ENCODE data around the gene ANKRD45. TPM values are rescaled to one million over a fixed set of nuclear protein-coding genes. Genes with fewer than 3 reads are reported as not detected.
"Not testable (repeated sequence)": the region's sequence is repeated elsewhere in the genome, so short reads cannot be mapped to it uniquely, and the experiment has no call there.

ANKRD45 gene
- total RNA-seq, 2 experiments from 2014 or later, result 0.28 TPM; not detected in 1

GRCh38 chr1:173680152-173680551 is 10.5 kb upstream of the ANKRD45 start:
- H3K36me3 Mint-ChIP-seq; DNase-seq; H3K9me3 Mint-ChIP-seq; H3K27ac Mint-ChIP-seq; H3K4me1 Mint-ChIP-seq; H3K4me3 Mint-ChIP-seq; H3K27me3 Mint-ChIP-seq; POLR2A ChIA-PET; ATAC-seq (ENCODE audit: low read depth): not testable (repeated sequence)

- DNase-seq; POLR2A ChIA-PET; H3K36me3 Mint-ChIP-seq; H3K27ac Mint-ChIP-seq; ATAC-seq (ENCODE audit: low read depth); H3K4me3 Mint-ChIP-seq; H3K27me3 Mint-ChIP-seq; H3K9me3 Mint-ChIP-seq; H3K4me1 Mint-ChIP-seq: not testable (repeated sequence)
Observed at GRCh38 chr1:173674496-173674895, 4.8 kb upstream of the ANKRD45 start.

GRCh38 chr1:173666646-173667045 is 3.0 kb downstream of the ANKRD45 start:
- Mint-ChIP-seq H3K4me3 (no peak overlapping the region), H3K9me3 (no peaks in the 10 kb centered on the region), H3K36me3 (peaks cover 1% of the 10 kb centered on the region), H3K27me3 (peaks cover 21% of the 10 kb centered on the region), H3K27ac (no peak overlapping the region), H3K4me1 (peaks cover 6% of the 10 kb centered on the region)
- POLR2A ChIA-PET, result no interaction called here
- DNase-seq (no peak), ATAC-seq (ENCODE audit: low read depth) (no peak)

GRCh38 chr1:173663159-173663558 is 6.5 kb downstream of the ANKRD45 start:
- no peak for DNase-seq
- peaks cover 9% of the 10 kb centered on the region for H3K27me3 Mint-ChIP-seq
- POLR2A ChIA-PET, result no interaction called here
- H3K27ac Mint-ChIP-seq, result no peak overlapping the region
- ATAC-seq (ENCODE audit: low read depth), result no peak
- H3K9me3 Mint-ChIP-seq, result no peaks in the 10 kb centered on the region
- H3K4me3 Mint-ChIP-seq, result no peak overlapping the region
- H3K4me1 Mint-ChIP-seq, result no peaks in the 10 kb centered on the region
- H3K36me3 Mint-ChIP-seq, result no peaks in the 10 kb centered on the region

- H3K4me3 Mint-ChIP-seq, result no peak overlapping the region
- no peaks in the 10 kb centered on the region for H3K36me3 Mint-ChIP-seq
- DNase-seq, result no peak
- ATAC-seq (ENCODE audit: low read depth), result no peak
- no peaks in the 10 kb centered on the region for H3K4me1 Mint-ChIP-seq
- H3K9me3 Mint-ChIP-seq, result no peaks in the 10 kb centered on the region
- POLR2A ChIA-PET, result no interaction called here
- H3K27me3 Mint-ChIP-seq, result peaks cover 3% of the 10 kb centered on the region
- H3K27ac Mint-ChIP-seq, result no peak overlapping the region
Observed at GRCh38 chr1:173661763-173662162, 7.9 kb downstream of the ANKRD45 start.

- Mint-ChIP-seq H3K4me3 (no peak overlapping the region), H3K27ac (no peak overlapping the region), H3K4me1 (no peaks in the 10 kb centered on the region), H3K27me3 (peaks cover 3% of the 10 kb centered on the region), H3K9me3 (peaks cover under 1% of the 10 kb centered on the region), H3K36me3 (no peaks in the 10 kb centered on the region)
- POLR2A ChIA-PET, result no interaction called here
- no peak for ATAC-seq (ENCODE audit: low read depth)
- DNase-seq, result no peak
Observed at GRCh38 chr1:173661271-173661670, 8.4 kb downstream of the ANKRD45 start.

GRCh38 chr1:173660306-173660705 is 9.3 kb downstream of the ANKRD45 start:
- POLR2A ChIA-PET, result no interaction called here
- ATAC-seq (ENCODE audit: low read depth) (no peak), DNase-seq (no peak)
- H3K36me3 Mint-ChIP-seq, result no peaks in the 10 kb centered on the region
- H3K4me3 Mint-ChIP-seq, result no peak overlapping the region
- peaks cover 1% of the 10 kb centered on the region for H3K9me3 Mint-ChIP-seq
- H3K27ac Mint-ChIP-seq, result no peak overlapping the region
- H3K4me1 Mint-ChIP-seq, result no peaks in the 10 kb centered on the region
- H3K27me3 Mint-ChIP-seq, result peaks cover 3% of the 10 kb centered on the region

GRCh38 chr1:173648880-173649605 is 20.6 kb downstream of the ANKRD45 start:
- no peak overlapping the region for H3K27ac Mint-ChIP-seq
- H3K9me3 Mint-ChIP-seq, result peaks cover 4% of the 10 kb centered on the region
- peaks cover 4% of the 10 kb centered on the region for H3K36me3 Mint-ChIP-seq
- H3K27me3 Mint-ChIP-seq, result peaks cover 20% of the 10 kb centered on the region
- H3K4me1 Mint-ChIP-seq, result no peaks in the 10 kb centered on the region
- no peak for DNase-seq
- no peak for ATAC-seq (ENCODE audit: low read depth)
- POLR2A ChIA-PET, result no interaction called here
- no peak overlapping the region for H3K4me3 Mint-ChIP-seq

GRCh38 chr1:173646656-173647055 is 23.0 kb downstream of the ANKRD45 start:
- peaks cover 8% of the 10 kb centered on the region for H3K27me3 Mint-ChIP-seq
- no peak overlapping the region for H3K4me3 Mint-ChIP-seq
- POLR2A ChIA-PET, result no interaction called here
- H3K27ac Mint-ChIP-seq, result no peak overlapping the region
- H3K4me1 Mint-ChIP-seq, result peaks cover 3% of the 10 kb centered on the region
- ATAC-seq (ENCODE audit: low read depth) (no peak), DNase-seq (no peak)
- H3K36me3 Mint-ChIP-seq, result peaks cover 2% of the 10 kb centered on the region
- no peaks in the 10 kb centered on the region for H3K9me3 Mint-ChIP-seq

- H3K27ac Mint-ChIP-seq; H3K27me3 Mint-ChIP-seq; POLR2A ChIA-PET; H3K4me3 Mint-ChIP-seq; H3K36me3 Mint-ChIP-seq; H3K4me1 Mint-ChIP-seq; DNase-seq; ATAC-seq (ENCODE audit: low read depth); H3K9me3 Mint-ChIP-seq: not testable (repeated sequence)
Observed at GRCh38 chr1:173642450-173643139, 27.1 kb downstream of the ANKRD45 start.

GRCh38 chr1:173639102-173639501 is 30.5 kb downstream of the ANKRD45 start:
- Mint-ChIP-seq H3K4me3 (no peak overlapping the region), H3K9me3 (peaks cover 5% of the 10 kb centered on the region), H3K36me3 (peaks cover 2% of the 10 kb centered on the region), H3K4me1 (peaks cover 3% of the 10 kb centered on the region), H3K27ac (no peak overlapping the region), H3K27me3 (peaks cover 2% of the 10 kb centered on the region)
- POLR2A ChIA-PET, result no interaction called here
- ATAC-seq (ENCODE audit: low read depth) (no peak), DNase-seq (no peak)

- peaks cover 2% of the 10 kb centered on the region for H3K27me3 Mint-ChIP-seq
- no peak for DNase-seq
- H3K4me1 Mint-ChIP-seq, result peaks cover 3% of the 10 kb centered on the region
- no peak overlapping the region for H3K4me3 Mint-ChIP-seq
- no peak overlapping the region for H3K27ac Mint-ChIP-seq
- ATAC-seq (ENCODE audit: low read depth), result no peak
- POLR2A ChIA-PET, result no interaction called here
- H3K9me3 Mint-ChIP-seq, result peaks cover 5% of the 10 kb centered on the region
- H3K36me3 Mint-ChIP-seq, result peaks cover 2% of the 10 kb centered on the region
Observed at GRCh38 chr1:173638043-173639021, 31.3 kb downstream of the ANKRD45 start.

- H3K27me3 Mint-ChIP-seq; H3K36me3 Mint-ChIP-seq; H3K4me1 Mint-ChIP-seq; H3K4me3 Mint-ChIP-seq; POLR2A ChIA-PET; H3K27ac Mint-ChIP-seq; H3K9me3 Mint-ChIP-seq; ATAC-seq (ENCODE audit: low read depth); DNase-seq: not testable (repeated sequence)
Observed at GRCh38 chr1:173637236-173638042, 32.2 kb downstream of the ANKRD45 start.
